Vagina (tissue), 2 donors: ENCODE measurements around the gene EEF1A2.

ENCODE experiments used
- POLR2A ChIP-seq, 2 donors: fragments of 450-650 bp; IDR thresholded peaks; one replicate each; pipeline ENCODE4 v1.6.1; 2017; ENCODE audit warnings: antibody characterized with exemption in 2 of 2, mild to moderate bottlenecking in 2 of 2, moderate library complexity in 2 of 2
- POLR2AphosphoS5 ChIP-seq, 2 donors: sonication (generic); formaldehyde crosslinking; IDR thresholded peaks; one replicate each; pipeline ENCODE4 v1.9.0; 2017; ENCODE audit warnings: antibody characterized with exemption in 2 of 2, mild to moderate bottlenecking in 2 of 2, low read depth in 1 of 2; ENCODE audit not compliant: insufficient read depth in 1 of 2
- TF ChIP-seq, protein P1 (sequence below), 3 experiments: fragments of 450-650 bp in 2 of 3; fragments of 200-600 bp in 1 of 3; sonication (generic) in 1 of 3; IDR thresholded peaks; one replicate each; pipeline ENCODE4 v1.5.1; 2017 to 2019; ENCODE audit warnings: antibody characterized with exemption in 3 of 3, mild to moderate bottlenecking in 2 of 3, moderate library complexity in 2 of 3

GRCh38 chr20:63458170-63459069 lies 40.5 kb downstream of the EEF1A2 start:
- TF ChIP-seq, protein P1, sequence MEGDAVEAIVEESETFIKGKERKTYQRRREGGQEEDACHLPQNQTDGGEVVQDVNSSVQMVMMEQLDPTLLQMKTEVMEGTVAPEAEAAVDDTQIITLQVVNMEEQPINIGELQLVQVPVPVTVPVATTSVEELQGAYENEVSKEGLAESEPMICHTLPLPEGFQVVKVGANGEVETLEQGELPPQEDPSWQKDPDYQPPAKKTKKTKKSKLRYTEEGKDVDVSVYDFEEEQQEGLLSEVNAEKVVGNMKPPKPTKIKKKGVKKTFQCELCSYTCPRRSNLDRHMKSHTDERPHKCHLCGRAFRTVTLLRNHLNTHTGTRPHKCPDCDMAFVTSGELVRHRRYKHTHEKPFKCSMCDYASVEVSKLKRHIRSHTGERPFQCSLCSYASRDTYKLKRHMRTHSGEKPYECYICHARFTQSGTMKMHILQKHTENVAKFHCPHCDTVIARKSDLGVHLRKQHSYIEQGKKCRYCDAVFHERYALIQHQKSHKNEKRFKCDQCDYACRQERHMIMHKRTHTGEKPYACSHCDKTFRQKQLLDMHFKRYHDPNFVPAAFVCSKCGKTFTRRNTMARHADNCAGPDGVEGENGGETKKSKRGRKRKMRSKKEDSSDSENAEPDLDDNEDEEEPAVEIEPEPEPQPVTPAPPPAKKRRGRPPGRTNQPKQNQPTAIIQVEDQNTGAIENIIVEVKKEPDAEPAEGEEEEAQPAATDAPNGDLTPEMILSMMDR (IDR thresholded peaks at IDR 0.05) = no peak
- no peak for TF ChIP-seq POLR2AphosphoS5 (IDR thresholded peaks at IDR 0.05; ENCODE audit: insufficient read depth in 1 of 2, low read depth in 1 of 2)
- TF ChIP-seq POLR2A (IDR thresholded peaks at IDR 0.05) = no peak
